ENCODE measurements around the gene NEK5.

DNA sequence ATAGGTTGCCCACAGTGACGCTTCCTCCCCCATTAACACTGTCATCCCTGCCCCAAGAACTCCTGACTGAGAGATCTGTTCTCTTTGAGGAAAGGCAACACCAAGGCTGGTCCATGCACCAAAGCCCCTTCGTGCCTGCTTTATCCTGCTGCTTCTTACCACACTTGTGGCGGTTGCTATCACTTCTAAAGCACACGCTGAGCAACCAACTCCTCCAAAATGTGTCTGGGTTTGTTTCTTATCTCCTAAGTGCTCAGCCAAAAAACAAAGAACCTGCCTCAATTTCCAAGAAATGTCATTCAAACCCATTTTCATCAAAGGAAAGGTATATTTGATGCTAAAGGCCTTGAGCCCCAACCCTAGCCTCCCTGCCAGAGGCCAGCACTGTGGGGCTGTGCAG is 132.2 kb downstream of the NEK5 start:
- TF ChIP-seq, protein P1, sequence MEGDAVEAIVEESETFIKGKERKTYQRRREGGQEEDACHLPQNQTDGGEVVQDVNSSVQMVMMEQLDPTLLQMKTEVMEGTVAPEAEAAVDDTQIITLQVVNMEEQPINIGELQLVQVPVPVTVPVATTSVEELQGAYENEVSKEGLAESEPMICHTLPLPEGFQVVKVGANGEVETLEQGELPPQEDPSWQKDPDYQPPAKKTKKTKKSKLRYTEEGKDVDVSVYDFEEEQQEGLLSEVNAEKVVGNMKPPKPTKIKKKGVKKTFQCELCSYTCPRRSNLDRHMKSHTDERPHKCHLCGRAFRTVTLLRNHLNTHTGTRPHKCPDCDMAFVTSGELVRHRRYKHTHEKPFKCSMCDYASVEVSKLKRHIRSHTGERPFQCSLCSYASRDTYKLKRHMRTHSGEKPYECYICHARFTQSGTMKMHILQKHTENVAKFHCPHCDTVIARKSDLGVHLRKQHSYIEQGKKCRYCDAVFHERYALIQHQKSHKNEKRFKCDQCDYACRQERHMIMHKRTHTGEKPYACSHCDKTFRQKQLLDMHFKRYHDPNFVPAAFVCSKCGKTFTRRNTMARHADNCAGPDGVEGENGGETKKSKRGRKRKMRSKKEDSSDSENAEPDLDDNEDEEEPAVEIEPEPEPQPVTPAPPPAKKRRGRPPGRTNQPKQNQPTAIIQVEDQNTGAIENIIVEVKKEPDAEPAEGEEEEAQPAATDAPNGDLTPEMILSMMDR (IDR thresholded peaks at IDR 0.05; ENCODE audit: borderline replicate concordance, extremely low read depth, low read length, poor library complexity, severe bottlenecking), result no peak
- TF ChIP-seq EZH2 (IDR thresholded peaks at IDR 0.05; ENCODE audit: borderline replicate concordance, low read depth, low read length, severe bottlenecking), result no peak
